K562 (cell line): ENCODE results near the gene TMEM95. TPM values are rescaled to one million over a fixed set of nuclear protein-coding genes. Genes with fewer than 3 reads are reported as not detected.

Experiments
- FOXM1 ChIP-seq, 2 experiments: fragments of 450-650 bp in 1 of 2; sonication (generic) in 1 of 2; formaldehyde crosslinking in 1 of 2; IDR thresholded peaks; 2 replicates each; pipeline versions ENCODE4 v1.6.1 to v1.9.0; 2017 to 2022; ENCODE audit warnings: low read depth in 2 of 2, mild to moderate bottlenecking in 2 of 2, missing genetic modification reagents in 1 of 2, moderate library complexity in 1 of 2
- MAX ChIP-seq: sonication (generic); formaldehyde crosslinking; IDR thresholded peaks from 2 replicates; pipeline ENCODE4 v1.9.0; 2022; ENCODE audit warnings: mild to moderate bottlenecking, missing genetic modification reagents
- NCOA2 ChIP-seq, 2 experiments: fragments of 450-650 bp; IDR thresholded peaks; 2 replicates each; pipeline ENCODE4 v1.6.1; 2018; ENCODE audit warnings: mild to moderate bottlenecking in 2 of 2, moderate library complexity in 1 of 2; ENCODE audit not compliant: partially characterized antibody in 2 of 2
- NFYB ChIP-seq: IDR thresholded peaks from 2 replicates; pipeline ENCODE4 v1.6.1; 2011; ENCODE audit warnings: mild to moderate bottlenecking, moderate library complexity; ENCODE audit not compliant: insufficient read length; ENCODE audit errors: extremely low read depth
- ZBTB17 ChIP-seq: fragments of 450-650 bp; formaldehyde crosslinking; IDR thresholded peaks from 2 replicates; pipeline ENCODE4 v1.4.0; 2020; ENCODE audit warnings: mild to moderate bottlenecking
- ZHX1 ChIP-seq: fragments of 150-350 bp; conservative IDR thresholded peaks from 2 replicates; pipeline ENCODE4 v1.6.1; 2014; ENCODE audit warnings: low read length
- ZNF740 ChIP-seq, 3 experiments: fragments of 200-800 bp in 1 of 3; sonication (Bioruptor generic) in 1 of 3; sonication (generic) in 1 of 3; formaldehyde crosslinking in 1 of 3; IDR thresholded peaks; 2 replicates each; pipeline versions ENCODE4 v1.6.1 to v1.8.0; 2016 to 2022; ENCODE audit warnings: mild to moderate bottlenecking in 2 of 3, missing compliant biosample characterization in 2 of 3, missing genetic modification characterization in 2 of 3, missing genetic modification reagents in 1 of 3
- polyA plus RNA-seq, 8 experiments: library from polyadenylated mRNA; depleted of rRNA in 4 of 8; stranded (reverse) in 5 of 8; unstranded in 3 of 8; fragments of >200 nt; fragmentation: Nextera tagmentation in 2 of 8; fragmentation: Illumina TruSeq in 1 of 8; extraction: Ambion mirVana in 2 of 8; extraction: Trizol in 1 of 8; gene quantifications; 2 replicates each; pipeline versions ENCODE4 v1.2.1 to v1.2.3, GENCODE V29; 2011 to 2014; ENCODE audit warnings: inconsistent platforms in 1 of 8, missing spikeins in 1 of 8
- total RNA-seq, 7 experiments: library from RNA; depleted of rRNA in 6 of 7; stranded (reverse); fragments of >200 nt in 6 of 7; fragmentation: Illumina TruSeq in 2 of 7; extraction: Trizol in 2 of 7; gene quantifications; 2 replicates each; pipeline versions ENCODE4 v1.2.1 to v1.2.3, GENCODE V29; 2011 to 2021; ENCODE audit warnings: low replicate concordance in 1 of 7

Gene TMEM95
- total and polyA plus RNA-seq, 9 of the 15 experiments (the other 6 are each of a cell fraction or from before 2014, with no cell fraction given) = not detected

GRCh38 chr17:7403727-7403976 lies 48.7 kb downstream of the TMEM95 start (continued):
- TF ChIP-seq NFYB (peak; percentile 48), NCOA2 (IDR thresholded peaks at IDR 0.05; ENCODE audit: partially characterized antibody in 2 of 2) (no peak), ZNF740 (CRISPR knock-in tag; IDR thresholded peaks at IDR 0.05) (no peak), ZNF740 (tag; IDR thresholded peaks at IDR 0.05) (peak in 1 of 2 experiments; percentile 61; a peak in 1 of 4 replicates), ZBTB17 (CRISPR knock-in tag) (no peak), FOXM1 (IDR thresholded peaks at IDR 0.05; ENCODE audit: low read depth) (peak; percentile 22; the same call in 1 of the 2 replicates), FOXM1 (CRISPR knock-in tag; IDR thresholded peaks at IDR 0.05; ENCODE audit: low read depth) (no peak), ZHX1 (no peak), MAX (0 out of 2 replicates have a peak, but pooled peaks have one; percentile 19)
